H9 (cell line): ENCODE measurements around the gene ENPP7. TPM values are rescaled to one million over a fixed set of nuclear protein-coding genes. Genes with fewer than 3 reads are reported as not detected.

Experiments used
- DNase-seq: peaks from one replicate; pipeline ENCODE4 v3.0.0-alpha.2; 2017
- H2AFZ ChIP-seq: one replicate; pipeline ENCODE4 v1.6.1; 2013; ENCODE audit warnings: mild to moderate bottlenecking, low read length, control low read depth, moderate library complexity
- H2AK5ac ChIP-seq: 2 replicates; pipeline ENCODE4 v1.6.1; 2013; ENCODE audit warnings: low read length, control low read depth, mixed read lengths; ENCODE audit not compliant: insufficient read length
- H2BK120ac ChIP-seq: one replicate; pipeline ENCODE4 v1.6.1; 2013; ENCODE audit warnings: low read depth, mild to moderate bottlenecking, low read length, control low read depth, inconsistent platforms; ENCODE audit not compliant: poor library complexity, severe bottlenecking
- H2BK12ac ChIP-seq: 2 replicates; pipeline ENCODE4 v1.6.1; 2013; ENCODE audit warnings: low read length, control low read depth, mixed read lengths, low read depth; ENCODE audit not compliant: insufficient read length
- H2BK15ac ChIP-seq: 2 replicates; pipeline ENCODE4 v1.6.1; 2013; ENCODE audit warnings: low read depth, low read length, control low read depth
- H2BK20ac ChIP-seq: one replicate; pipeline ENCODE4 v1.6.1; 2013; ENCODE audit warnings: low read depth, mild to moderate bottlenecking, low read length, control low read depth, inconsistent platforms; ENCODE audit not compliant: poor library complexity, severe bottlenecking
- H2BK5ac ChIP-seq: 2 replicates; pipeline ENCODE4 v1.6.1; 2013; ENCODE audit warnings: low read length, control low read depth, mixed read lengths; ENCODE audit not compliant: insufficient read length
- H3K14ac ChIP-seq: 2 replicates; pipeline ENCODE4 v1.6.1; 2013; ENCODE audit warnings: low read length, control low read depth; ENCODE audit not compliant: insufficient read depth
- H3K18ac ChIP-seq: 2 replicates; pipeline ENCODE4 v1.6.1; 2013; ENCODE audit warnings: low read depth, mild to moderate bottlenecking, mixed read lengths, low read length, control low read depth; ENCODE audit not compliant: insufficient read length
- H3K23ac ChIP-seq: 2 replicates; pipeline ENCODE4 v1.6.1; 2013; ENCODE audit warnings: low read length, control low read depth, mixed read lengths, low read depth; ENCODE audit not compliant: insufficient read length
- H3K23me2 ChIP-seq: 2 replicates; pipeline ENCODE4 v1.6.1; 2013; ENCODE audit warnings: low read depth, mild to moderate bottlenecking, mixed read lengths, low read length, control low read depth; ENCODE audit not compliant: insufficient read length, poor library complexity, severe bottlenecking
- H3K27ac ChIP-seq: 2 replicates; pipeline ENCODE4 v1.5.1; 2013; ENCODE audit warnings: low read length, control low read depth, mixed read lengths, low read depth; ENCODE audit not compliant: insufficient read length
- H3K27me3 ChIP-seq: 2 replicates; pipeline ENCODE4 v1.6.1; 2013; ENCODE audit warnings: low read length, control low read depth, inconsistent platforms; ENCODE audit not compliant: insufficient read depth
- H3K4ac ChIP-seq: 2 replicates; pipeline ENCODE4 v1.6.1; 2013; ENCODE audit warnings: low read depth, mild to moderate bottlenecking, control low read depth, inconsistent platforms, low read length, moderate library complexity
- H3K4me1 ChIP-seq: 2 replicates; pipeline ENCODE4 v1.6.1; 2013; ENCODE audit warnings: low read length, control low read depth, inconsistent platforms; ENCODE audit not compliant: insufficient read depth
- H3K4me2 ChIP-seq: 2 replicates; pipeline ENCODE4 v1.6.1; 2013; ENCODE audit warnings: low read length, control low read depth, mixed read lengths; ENCODE audit not compliant: insufficient read length, insufficient read depth
- H3K56ac ChIP-seq: 2 replicates; pipeline ENCODE4 v1.6.1; 2013; ENCODE audit warnings: low read depth, mild to moderate bottlenecking, mixed read lengths, low read length, control low read depth; ENCODE audit not compliant: insufficient read length
- H3K79me1 ChIP-seq: 2 replicates; pipeline ENCODE4 v1.6.1; 2013; ENCODE audit warnings: low read depth, mild to moderate bottlenecking, moderate library complexity, low read length, control low read depth, inconsistent platforms; ENCODE audit not compliant: insufficient read depth, poor library complexity, severe bottlenecking
- H3K79me2 ChIP-seq: 2 replicates; pipeline ENCODE4 v1.6.1; 2013; ENCODE audit warnings: low read length, control low read depth, inconsistent platforms; ENCODE audit not compliant: insufficient read depth
- H3K9ac ChIP-seq: 2 replicates; pipeline ENCODE4 v1.6.1; 2013; ENCODE audit warnings: low read length, control low read depth, mixed read lengths; ENCODE audit not compliant: insufficient read length; ENCODE audit errors: extremely low read depth
- H3K9me3 ChIP-seq: one replicate; pipeline ENCODE4 v1.6.1; 2013; ENCODE audit warnings: low read depth, low read length, inconsistent platforms; ENCODE audit not compliant: control insufficient read depth
- H3T11ph ChIP-seq: one replicate; pipeline ENCODE4 v1.6.1; 2013; ENCODE audit warnings: mild to moderate bottlenecking, low read length, control low read depth, inconsistent platforms
- H4K20me1 ChIP-seq: one replicate; pipeline ENCODE4 v1.6.1; 2013; ENCODE audit not compliant: control insufficient read depth, insufficient read length, insufficient read depth
- H4K5ac ChIP-seq: 2 replicates; pipeline ENCODE4 v1.6.1; 2013; ENCODE audit warnings: low read depth, mild to moderate bottlenecking, mixed read lengths, low read length, control low read depth; ENCODE audit not compliant: insufficient read length
- H4K8ac ChIP-seq: replicated peaks from 2 replicates; pipeline ENCODE4 v1.6.1; 2013; ENCODE audit warnings: low read length, control low read depth, mixed read lengths, low read depth; ENCODE audit not compliant: insufficient read length
- H4K91ac ChIP-seq: 2 replicates; pipeline ENCODE4 v1.6.1; 2013; ENCODE audit warnings: low read depth, mild to moderate bottlenecking, moderate library complexity, mixed read lengths, low read length, control low read depth; ENCODE audit not compliant: insufficient read length
- H3K27ac Mint-ChIP-seq, 3 experiments: 2 replicates in 2 of 3; 3 replicates in 1 of 3; pipeline ENCODE4 v1.8.0; 2020 to 2021; ENCODE audit warnings: mixed read lengths in 3 of 3, mild to moderate bottlenecking in 1 of 3, moderate library complexity in 1 of 3
- H3K27me3 Mint-ChIP-seq: 2 replicates; pipeline ENCODE4 v1.8.0; 2021; ENCODE audit warnings: low read depth, mild to moderate bottlenecking, moderate library complexity, mixed read lengths
- H3K36me3 Mint-ChIP-seq, 3 experiments: 2 replicates in 2 of 3; 3 replicates in 1 of 3; pipeline ENCODE4 v1.8.0; 2020 to 2021; ENCODE audit warnings: low read depth in 3 of 3, mixed read lengths in 3 of 3; ENCODE audit not compliant: insufficient read depth in 1 of 3
- H3K4me1 Mint-ChIP-seq, 2 experiments: 2 replicates each; pipeline ENCODE4 v1.8.0; 2020; ENCODE audit warnings: mixed read lengths in 2 of 2
- H3K4me3 Mint-ChIP-seq, 2 experiments: 2 replicates in 1 of 2; 3 replicates in 1 of 2; pipeline ENCODE4 v1.8.0; 2020 to 2021; ENCODE audit warnings: mild to moderate bottlenecking in 2 of 2, mixed read lengths in 2 of 2, moderate library complexity in 1 of 2
- H3K9me3 Mint-ChIP-seq, 2 experiments: 2 replicates in 1 of 2; 3 replicates in 1 of 2; pipeline ENCODE4 v1.8.0; 2020; ENCODE audit warnings: mild to moderate bottlenecking in 2 of 2, mixed read lengths in 2 of 2, moderate library complexity in 1 of 2
- WGBS: extraction: QIAGEN DNeasy Blood & Tissue Kit; methylation state at CpG from one replicate; pipeline ENCODE4 v1.1.7; 2013; ENCODE audit warnings: missing lambda C conversion rate, low lambda C conversion rate, mixed read lengths; ENCODE audit not compliant: insufficient read length; ENCODE audit errors: extremely low coverage; 5-methylcytosine and 5-hydroxymethylcytosine counted together
- total RNA-seq: library from RNA; stranded (reverse); gene quantifications from 2 replicates; pipeline ENCODE4 v1.2.1, GENCODE V29; 2021
- TF ChIP-seq, protein P1 (sequence below): fragments of 200-600 bp; sonication (generic); conservative IDR thresholded peaks from 3 replicates; pipeline ENCODE4 v1.8.0; 2021; ENCODE audit warnings: antibody characterized with exemption, mild to moderate bottlenecking

Gene ENPP7
- total RNA-seq, 1 experiment from 2014 or later = not detected

DNA sequence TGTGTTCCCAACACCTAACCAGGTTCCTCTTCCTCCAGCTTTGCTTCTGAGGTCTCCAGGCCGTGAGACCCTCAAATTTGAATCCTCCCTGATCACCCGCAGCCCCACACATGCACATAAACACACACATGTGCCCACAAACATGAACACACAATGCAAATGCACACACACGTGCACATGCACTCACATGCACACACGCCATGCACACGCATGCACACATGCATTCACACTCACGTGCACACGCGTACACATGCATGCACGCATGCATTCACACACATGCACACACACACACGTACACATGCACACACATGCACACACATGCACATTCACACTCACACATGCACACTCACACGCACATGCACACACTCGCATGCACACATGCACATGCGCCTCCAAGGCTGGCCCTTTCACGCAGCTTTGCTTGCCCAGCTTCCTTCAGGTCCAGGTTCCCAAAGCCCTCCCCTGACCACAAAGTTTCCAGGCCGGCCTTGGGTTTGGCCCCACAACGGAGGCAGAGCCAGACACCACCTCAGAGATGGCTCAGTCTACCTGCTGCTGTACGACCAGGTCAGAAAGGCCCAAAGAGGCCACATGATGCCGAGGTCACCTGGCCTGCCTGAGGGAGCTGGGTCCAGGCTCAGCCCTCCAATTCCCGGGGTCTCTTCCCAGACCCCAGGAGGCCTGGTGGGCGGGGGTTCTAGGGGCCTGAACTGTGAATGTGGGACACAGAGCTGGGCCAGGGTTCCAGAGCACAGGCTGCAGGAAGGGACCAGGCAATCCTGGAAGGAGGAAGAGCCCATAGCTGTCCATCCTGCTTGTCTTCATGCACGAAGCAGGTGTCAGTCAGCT is 39.5 kb upstream of the ENPP7 start:
- Mint-ChIP-seq H3K9me3 (no peaks in the 10 kb centered on the region; a peak in 1 of 5 replicates), H3K4me3 (peak overlapping the region in 1 of 2 experiments; percentile 46; a peak in 1 of 5 replicates), H3K4me1 (peaks cover 33 to 40% of the 10 kb centered on the region in 2 experiments), H3K36me3 (no peaks in the 10 kb centered on the region; a peak in 1 of 7 replicates), H3K27ac (peak overlapping the region in 2 of 3 experiments; percentile 25 to 67; a peak in 3 of 7 replicates), H3K27me3 (peaks cover 14% of the 10 kb centered on the region)
- H3K4me2 ChIP-seq = no peak overlapping the region
- H3K27ac ChIP-seq = no peak overlapping the region
- H3K79me2 ChIP-seq = no peaks in the 10 kb centered on the region
- H3K23ac ChIP-seq = no peak overlapping the region
- no peak overlapping the region for H2BK20ac ChIP-seq
- WGBS = no CpG with 5 or more reads among the region's 21 CpGs
- H3K23me2 ChIP-seq = no peaks in the 10 kb centered on the region
- H4K91ac ChIP-seq = no peak overlapping the region
- no peak overlapping the region for H3T11ph ChIP-seq
- H3K9ac ChIP-seq = no peak overlapping the region
- peaks cover 5% of the 10 kb centered on the region; the same call in 1 of the 2 replicates for H3K4me1 ChIP-seq
- DNase-seq = no peak
- no peak overlapping the region for H2BK5ac ChIP-seq
- no peaks in the 10 kb centered on the region; the same call in 1 of the 2 replicates for H3K27me3 ChIP-seq
- H4K20me1 ChIP-seq = no peaks in the 10 kb centered on the region
- no peak overlapping the region for H2AFZ ChIP-seq
- H2BK120ac ChIP-seq = no peak overlapping the region
- H3K79me1 ChIP-seq = no peaks in the 10 kb centered on the region
- H3K4ac ChIP-seq = no peak overlapping the region
- H2BK12ac ChIP-seq = no peak overlapping the region
- no peaks in the 10 kb centered on the region for H3K9me3 ChIP-seq
- H3K56ac ChIP-seq = no peak overlapping the region
- TF ChIP-seq, protein P1, sequence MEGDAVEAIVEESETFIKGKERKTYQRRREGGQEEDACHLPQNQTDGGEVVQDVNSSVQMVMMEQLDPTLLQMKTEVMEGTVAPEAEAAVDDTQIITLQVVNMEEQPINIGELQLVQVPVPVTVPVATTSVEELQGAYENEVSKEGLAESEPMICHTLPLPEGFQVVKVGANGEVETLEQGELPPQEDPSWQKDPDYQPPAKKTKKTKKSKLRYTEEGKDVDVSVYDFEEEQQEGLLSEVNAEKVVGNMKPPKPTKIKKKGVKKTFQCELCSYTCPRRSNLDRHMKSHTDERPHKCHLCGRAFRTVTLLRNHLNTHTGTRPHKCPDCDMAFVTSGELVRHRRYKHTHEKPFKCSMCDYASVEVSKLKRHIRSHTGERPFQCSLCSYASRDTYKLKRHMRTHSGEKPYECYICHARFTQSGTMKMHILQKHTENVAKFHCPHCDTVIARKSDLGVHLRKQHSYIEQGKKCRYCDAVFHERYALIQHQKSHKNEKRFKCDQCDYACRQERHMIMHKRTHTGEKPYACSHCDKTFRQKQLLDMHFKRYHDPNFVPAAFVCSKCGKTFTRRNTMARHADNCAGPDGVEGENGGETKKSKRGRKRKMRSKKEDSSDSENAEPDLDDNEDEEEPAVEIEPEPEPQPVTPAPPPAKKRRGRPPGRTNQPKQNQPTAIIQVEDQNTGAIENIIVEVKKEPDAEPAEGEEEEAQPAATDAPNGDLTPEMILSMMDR = no peak
- no peak overlapping the region for H2AK5ac ChIP-seq
- H4K5ac ChIP-seq = no peak overlapping the region
- H3K18ac ChIP-seq = no peak overlapping the region
- H3K14ac ChIP-seq = peak overlapping the region; percentile 13; the same call in 1 of the 2 replicates
- H4K8ac ChIP-seq = no peak overlapping the region
- H2BK15ac ChIP-seq = no peak overlapping the region
